Activated CD4-positive, CD25-positive, alpha-beta regulatory T cell treated with anti-CD3 and anti-CD28 coated beads, Interleukin-2, amount 50 U/mL, for 16 hours (primary cell): ENCODE measurements around the gene FAM221B.

ENCODE experiments used
- DNase-seq: peaks from one replicate; pipeline ENCODE4 v3.0.0-alpha.2; 2020; ENCODE audit warnings: low read depth, low spot score

Gene FAM221B, protein sequence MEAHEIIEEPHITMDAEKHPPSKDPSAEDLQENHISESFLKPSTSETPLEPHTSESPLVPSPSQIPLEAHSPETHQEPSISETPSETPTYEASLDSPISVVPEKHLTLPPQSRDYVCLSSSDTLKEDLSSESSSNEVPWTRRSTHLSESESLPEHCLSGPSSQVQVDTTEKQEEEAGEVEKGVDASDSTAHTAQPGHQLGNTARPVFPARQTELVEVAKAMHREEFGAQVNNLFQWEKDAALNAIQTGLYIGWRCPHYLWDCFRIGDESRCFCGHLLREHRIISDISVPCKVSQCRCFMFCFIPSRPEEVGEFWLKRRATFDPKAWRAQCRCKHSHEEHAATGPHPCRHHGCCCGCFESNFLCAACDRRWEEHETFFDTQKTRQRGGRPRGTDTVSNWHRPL

DNA sequence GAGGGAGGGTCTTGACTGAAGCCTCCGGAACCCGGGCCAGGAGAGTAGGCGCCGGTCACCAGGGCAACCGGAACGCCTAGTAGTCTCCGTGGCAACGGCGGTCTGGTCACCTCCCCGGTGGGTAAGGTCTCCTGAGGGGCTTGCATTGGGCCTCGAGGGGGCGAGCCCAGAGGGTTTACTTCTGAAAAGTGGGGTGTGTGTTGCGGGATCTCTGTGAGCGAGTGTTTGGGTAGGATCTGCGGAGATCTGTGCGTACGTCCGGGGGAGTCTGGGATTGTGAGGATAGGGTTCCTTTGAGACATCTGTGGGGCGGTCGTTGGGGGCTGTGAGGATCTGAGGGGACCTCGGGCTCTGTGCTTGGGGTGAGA, at the start of gene FAM221B:
TSS of gene FAM221B (minus strand) at position 17 of the 368 bp plus-strand sequence. CDS start 2,571 bp downstream, outside the sequence.
- DNase-seq: no peak

DNA sequence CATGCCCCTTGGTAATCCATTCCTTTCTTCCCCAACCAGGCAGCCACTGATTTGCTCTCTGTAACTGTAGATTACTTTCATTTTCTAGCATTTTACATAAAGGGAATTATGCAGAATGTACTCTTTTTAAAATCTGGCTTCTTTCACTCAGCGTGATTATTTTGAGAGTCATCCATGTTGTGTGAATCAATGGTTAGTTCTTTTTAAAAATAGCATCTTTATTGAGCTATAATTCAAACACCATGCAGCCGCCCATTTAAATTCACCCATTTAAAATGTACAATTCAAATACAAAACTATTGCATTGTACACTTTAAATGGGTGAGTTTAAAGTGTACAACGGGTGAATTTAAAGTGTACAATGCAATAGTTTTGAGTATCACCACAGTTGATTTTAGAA, 44.0 kb upstream of the FAM221B start:
- DNase-seq: no peak

DNA sequence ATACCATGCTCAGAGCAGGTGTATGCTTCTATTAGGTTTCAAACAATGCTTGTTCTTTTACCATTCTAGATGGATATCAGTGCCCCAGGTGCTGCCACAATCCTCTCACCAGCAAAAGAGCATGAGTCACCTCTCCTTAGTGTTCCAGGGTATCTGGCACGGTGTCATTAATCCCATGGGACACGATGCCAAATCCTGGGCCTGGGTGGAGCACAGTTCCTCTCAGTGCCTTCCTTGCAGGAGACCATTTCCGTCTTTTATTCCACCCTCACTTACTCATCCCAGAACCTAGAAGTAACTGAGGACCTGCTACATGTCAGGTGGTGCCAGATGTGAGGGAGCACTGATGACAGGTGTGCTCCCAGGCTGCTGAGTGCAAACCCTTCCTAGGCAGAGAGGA, 43.0 kb upstream of the FAM221B start:
- no peak for DNase-seq

DNA sequence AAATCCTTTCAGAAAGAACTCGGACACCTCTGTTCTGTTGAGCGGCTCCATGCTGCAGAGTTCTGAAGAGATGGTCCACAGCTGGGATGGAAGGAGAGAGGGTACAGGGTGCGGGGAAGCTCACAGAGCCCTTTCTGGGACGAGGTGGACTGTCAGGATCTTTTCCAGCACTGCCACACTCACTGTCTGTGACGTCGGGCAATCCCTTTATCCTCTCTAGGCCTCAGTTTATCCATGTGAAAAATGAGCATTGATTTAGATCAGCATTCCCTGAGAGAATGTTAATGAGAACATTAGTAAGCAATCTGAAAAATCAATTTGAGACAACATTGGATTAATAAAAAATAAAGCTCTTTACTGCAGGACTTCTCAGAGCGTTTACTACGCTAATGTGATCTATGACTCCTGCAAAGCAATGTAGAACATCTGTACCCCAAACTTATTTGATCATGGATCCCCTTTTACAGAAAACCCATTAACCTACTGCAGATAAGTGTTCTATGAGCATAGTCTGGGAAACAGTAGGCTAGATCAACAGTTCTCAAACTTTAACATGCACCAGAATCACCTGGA, 41.9 kb upstream of the FAM221B start, which contains the start of gene OR13J1:
TSS of gene OR13J1 (minus strand) at position 51 of the 573 bp plus-strand sequence. CDS start at position 51, 0 bp downstream.
- no peak for DNase-seq

DNA sequence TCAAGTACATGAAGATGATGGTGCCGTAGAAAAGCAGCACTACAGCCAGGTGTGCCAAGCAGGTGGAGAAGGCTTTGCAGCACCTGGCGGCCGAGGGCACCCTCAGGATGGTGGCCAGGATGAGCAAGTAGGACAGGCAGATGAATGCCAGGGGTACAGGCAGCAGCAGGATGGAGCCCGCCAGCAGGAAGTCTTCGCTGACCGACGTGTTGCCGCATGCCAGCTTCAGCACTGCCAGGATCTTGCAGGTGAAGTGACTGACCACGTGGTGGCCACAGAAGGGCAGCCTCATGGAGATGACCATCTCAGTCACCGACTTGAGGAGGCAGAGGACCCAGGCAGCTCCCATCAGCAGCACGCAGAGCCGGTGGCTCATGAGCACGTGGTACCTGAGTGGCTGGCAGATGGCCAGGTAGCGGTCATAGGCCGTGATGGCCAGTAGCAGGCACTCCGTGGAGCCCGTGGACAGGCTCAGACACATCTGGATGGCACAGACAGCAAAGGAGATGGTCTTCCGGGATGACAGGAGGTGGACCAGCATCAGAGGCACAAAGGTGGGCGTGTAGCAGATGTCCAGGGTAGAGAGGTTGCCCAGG, 41.2 kb upstream of the FAM221B start:
- no peak for DNase-seq

DNA sequence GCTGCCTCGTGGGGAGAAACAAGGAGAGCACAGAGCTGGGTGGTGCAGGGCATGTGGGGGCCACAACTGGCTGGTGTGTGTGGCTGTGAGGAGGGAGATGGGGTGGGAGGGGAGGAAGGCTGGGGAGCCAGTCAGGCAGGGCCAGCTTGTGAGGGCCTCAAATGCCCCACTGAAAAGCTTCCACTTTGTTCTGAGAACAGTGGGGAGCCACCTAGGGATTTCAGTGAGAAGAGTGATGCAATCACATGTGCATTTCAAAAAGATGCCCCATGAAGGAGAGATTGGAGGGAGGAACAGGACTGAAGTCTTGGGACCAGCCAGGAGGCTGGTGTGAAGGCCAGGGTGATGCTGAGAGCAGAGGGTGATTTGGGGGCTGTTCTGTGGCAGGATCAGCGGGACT, 40.4 kb upstream of the FAM221B start:
- no peak for DNase-seq

DNA sequence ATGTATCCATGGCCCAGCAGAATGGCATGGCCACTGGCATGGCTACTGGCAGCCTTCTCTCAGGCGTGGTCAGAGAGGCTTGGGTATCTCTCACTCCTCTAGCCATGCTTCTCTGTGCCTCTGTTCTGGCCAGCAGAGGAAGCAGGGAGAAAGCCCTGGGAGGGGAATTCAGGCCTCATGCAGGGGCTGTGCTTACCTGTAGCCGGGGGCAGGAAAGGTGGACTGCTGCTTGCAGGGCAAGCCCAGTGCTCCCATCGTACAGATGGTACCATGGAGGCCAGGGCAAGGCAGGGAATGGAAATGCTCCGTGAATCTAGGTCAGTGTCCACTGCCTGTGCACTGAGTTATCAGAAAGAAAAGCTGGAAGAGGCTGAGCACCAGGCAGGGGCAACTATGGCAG, 39.0 kb upstream of the FAM221B start:
- no peak for DNase-seq

DNA sequence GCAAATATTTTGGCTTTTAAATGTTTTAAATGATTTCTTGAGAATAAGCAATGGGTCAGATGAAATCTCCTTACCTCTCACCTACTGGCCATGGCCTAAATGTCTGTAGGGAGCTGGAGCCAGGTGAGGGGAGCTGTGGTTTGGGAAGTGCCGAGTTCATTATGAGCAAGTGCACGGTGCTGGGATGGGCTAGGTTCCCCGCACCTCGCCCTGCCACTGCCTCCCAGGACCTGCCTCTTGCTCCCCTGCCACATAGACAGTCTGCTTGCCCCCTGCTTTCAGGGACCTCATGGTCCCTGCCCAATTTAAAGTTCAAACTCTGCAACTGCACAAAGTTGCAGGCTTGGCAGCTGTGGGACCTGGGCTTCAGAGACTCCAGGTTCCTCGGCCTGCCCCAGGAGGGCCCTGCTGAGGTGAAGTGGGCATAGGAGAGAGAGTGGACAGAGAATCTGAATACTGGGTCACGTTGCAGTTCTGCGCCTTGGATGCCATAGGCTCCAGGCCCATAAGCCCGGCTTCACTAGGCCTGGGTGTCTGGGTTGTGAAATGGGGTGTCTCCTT, 36.2 kb upstream of the FAM221B start:
- DNase-seq: no peak

DNA sequence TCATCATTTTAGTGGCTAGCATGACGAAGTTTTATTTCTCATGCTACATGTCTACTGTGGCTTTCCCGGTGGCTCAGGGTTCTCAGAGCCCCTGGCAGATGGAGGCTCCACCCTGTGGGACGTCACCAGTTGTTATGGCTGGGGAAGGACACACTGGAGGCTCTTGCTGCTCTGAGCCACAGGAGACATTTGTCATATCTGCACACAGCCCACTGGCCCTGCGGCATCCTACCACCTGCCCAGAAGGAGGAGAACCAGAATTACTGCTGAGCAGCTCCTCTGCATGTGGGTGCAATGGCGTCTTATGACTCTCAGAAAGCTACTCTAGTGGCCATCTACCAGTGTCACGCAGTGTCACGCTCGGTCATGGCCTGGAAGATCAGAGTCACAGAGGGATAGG, 35.1 kb upstream of the FAM221B start:
- DNase-seq: no peak

DNA sequence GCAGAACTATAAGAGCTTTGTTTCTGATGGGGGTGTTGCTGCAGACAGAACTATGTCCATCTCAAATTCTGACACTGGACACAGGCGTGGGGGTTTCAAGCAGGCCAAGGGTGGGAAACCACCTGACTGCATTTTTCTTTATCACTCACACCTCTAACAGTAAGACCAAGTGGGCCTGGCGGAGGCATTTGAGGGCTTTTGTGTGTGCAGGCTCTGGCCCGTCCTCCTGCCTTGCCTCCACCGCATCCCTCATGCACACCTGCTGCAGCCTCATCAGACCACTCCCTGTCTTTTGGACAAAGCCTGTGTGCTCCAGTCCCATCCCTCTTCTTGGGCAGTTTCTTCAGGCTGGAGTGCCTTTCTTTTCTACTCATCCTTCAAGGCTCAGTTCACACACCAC, 33.8 kb upstream of the FAM221B start:
- no peak for DNase-seq

DNA sequence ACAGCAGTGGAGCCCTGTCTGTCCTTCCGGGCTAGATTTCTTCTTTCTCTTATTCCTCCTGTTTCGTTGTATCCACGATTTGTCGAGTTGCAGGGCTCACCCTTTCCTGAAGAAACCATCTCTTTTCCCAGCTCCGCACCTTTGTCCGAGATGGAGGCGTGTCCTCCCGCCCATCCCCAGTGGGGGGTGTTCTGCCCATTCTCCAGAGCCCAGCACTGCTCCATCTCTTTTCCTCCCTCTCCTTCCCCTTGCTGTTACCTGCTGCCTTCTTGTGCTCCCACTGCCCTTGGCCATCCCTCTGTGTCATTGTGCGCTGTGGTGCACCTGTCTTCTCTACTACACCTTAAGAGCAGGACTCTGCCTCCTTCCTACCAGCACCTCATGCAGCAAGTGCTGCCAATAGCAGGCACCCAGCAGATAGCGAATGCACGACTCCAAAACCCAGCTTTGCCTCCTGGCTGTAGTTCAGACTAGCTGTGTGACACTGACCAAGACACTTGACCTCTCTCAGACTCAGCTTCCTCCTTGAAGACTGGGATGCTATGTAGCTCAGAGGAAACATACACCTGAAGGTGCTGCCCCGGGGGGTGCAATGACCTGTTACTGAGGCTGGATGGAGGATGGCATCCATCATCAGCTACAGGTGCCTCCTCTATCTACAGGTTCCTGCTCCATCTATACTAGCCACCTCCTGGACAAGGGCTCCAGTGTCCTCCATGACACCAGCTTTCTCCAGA, 32.8 kb upstream of the FAM221B start:
- no peak for DNase-seq

DNA sequence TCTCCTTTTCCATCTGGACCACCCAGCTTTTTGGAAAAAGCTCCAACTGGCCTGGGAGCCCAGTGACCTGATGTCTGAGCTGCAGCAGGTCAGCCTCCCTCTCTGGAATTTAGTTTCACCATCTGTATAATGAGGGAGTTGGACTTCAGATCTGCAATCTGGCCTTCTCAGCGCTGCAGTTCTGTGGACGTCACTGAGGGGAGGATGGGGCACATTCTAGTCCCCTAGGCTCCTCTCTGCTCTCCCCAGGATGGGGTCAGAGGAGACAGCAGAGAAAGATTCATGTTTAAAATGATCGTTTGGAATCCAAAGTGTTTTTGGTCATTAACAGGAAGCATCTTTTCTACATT, 31.4 kb upstream of the FAM221B start:
- DNase-seq: no peak

DNA sequence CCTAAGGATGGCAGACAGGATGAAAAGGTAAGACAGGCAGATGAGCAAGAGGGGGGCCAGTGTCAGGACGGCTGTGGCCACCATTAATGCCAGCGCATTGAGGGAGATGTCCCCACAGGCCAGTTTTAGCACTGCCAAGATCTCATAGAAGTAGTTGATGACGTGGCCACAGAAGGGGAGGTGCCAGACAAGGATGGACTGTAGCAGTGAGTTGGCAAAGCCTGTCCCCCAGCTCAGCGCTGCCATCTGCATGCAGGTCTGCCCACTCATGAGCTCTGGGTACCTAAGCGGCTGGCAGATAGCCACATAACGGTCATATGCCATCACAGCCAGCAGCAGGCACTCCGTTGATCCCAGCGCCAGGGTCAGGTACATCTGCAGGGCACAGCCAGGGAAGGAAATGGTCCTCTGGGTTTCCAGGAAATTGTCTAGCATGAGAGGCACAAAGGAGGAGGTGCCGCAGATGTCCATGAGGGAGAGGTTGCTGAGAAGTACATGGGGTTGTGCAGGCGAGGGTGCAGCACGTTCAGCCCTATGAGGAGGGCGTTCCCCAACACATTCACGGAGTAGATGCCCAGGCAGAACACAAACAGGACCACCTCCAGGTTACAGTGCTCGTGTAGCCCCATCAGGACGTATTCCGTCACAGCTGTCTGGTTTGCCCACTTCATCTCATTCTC, 30.9 kb upstream of the FAM221B start:
- no peak for DNase-seq

DNA sequence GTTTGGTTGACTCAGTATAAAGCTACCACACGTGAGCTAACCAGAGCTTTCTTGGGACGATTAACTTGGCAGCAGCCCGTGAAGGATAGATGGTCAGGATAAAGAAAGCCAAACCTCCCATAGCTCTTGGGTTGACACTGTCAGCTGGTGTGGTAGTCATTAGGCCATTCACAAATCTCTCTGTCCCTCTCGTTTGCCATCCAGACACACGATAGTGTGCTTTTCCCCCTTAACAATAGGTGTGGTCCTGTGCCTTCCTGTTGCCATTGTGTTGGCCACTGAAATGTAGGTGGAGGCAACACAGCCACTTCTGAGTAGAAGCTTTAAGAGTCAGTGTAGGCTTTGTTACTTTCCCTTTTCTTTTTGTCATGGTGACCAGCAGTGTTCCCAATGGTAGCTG, 29.9 kb upstream of the FAM221B start:
- DNase-seq: no peak

DNA sequence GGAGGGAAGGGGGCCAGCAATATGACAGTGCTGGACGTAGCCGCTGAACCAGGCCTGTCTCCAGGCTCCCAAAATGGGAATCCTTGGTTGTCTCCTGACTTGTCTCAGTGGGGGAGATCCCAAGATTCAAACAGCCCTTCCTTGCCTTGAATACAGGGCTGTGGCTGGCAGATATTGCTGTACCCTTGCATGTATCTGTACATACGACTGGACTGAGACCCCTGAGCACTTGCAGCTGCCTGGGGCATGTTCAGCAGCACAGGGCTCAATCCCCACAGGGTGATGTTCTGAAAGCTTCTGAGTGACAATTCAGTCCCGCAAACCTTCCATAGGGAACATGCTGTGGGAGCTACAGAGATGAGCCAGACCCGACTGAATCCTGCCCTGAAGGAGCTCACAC, 28.4 kb upstream of the FAM221B start:
- no peak for DNase-seq

DNA sequence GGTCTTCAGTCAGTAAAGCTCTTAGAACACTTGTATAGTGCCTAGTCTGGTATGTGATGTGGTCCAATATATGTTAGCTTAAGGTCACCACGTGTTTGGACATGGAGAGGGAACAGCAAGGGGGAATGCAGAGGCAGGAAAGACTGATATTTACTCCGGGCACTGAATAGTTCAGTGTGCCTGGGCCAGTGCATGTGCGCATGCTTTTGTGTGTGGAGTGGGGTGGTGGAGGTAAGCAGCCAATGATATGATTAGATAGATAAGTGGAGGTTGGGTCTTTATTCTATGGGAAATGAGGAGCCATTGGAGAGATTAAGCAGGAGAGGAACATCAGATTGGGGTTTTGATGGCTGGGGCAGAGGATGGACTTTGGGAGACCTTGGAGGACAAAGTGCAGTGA, 27.7 kb upstream of the FAM221B start:
- no peak for DNase-seq

DNA sequence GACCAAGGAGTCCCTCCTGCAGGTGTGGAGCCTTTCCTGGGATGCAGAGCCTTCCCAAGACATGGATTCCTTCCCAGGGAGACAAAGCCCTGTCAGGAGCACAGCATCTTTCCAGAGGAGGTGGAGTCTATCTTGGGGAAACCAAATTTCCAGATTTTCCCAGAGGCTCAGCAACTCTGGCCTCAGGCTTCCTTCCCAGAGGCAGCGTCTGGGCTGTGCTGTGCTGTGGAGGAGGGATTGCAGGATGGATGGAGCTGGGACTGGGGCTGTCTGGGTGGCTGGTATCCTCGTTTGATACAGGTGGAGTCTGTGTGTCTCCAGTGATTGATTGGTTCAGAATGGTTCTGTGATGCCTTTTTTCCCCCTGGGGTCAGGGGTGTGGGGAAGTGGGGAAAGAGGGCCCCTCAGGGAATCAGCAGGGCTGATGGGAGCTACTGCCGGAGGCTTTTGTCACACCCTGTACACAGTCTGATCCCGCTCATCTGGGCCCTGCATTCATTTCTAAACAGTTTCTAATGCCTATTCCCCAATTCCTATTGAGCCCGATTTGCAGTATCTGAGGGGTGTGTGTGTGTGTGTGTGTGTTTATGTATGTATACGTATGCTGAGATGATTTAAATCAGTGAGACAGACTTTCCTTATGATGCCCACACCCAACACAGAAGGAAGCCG, 25.7 kb upstream of the FAM221B start:
- DNase-seq: no peak

DNA sequence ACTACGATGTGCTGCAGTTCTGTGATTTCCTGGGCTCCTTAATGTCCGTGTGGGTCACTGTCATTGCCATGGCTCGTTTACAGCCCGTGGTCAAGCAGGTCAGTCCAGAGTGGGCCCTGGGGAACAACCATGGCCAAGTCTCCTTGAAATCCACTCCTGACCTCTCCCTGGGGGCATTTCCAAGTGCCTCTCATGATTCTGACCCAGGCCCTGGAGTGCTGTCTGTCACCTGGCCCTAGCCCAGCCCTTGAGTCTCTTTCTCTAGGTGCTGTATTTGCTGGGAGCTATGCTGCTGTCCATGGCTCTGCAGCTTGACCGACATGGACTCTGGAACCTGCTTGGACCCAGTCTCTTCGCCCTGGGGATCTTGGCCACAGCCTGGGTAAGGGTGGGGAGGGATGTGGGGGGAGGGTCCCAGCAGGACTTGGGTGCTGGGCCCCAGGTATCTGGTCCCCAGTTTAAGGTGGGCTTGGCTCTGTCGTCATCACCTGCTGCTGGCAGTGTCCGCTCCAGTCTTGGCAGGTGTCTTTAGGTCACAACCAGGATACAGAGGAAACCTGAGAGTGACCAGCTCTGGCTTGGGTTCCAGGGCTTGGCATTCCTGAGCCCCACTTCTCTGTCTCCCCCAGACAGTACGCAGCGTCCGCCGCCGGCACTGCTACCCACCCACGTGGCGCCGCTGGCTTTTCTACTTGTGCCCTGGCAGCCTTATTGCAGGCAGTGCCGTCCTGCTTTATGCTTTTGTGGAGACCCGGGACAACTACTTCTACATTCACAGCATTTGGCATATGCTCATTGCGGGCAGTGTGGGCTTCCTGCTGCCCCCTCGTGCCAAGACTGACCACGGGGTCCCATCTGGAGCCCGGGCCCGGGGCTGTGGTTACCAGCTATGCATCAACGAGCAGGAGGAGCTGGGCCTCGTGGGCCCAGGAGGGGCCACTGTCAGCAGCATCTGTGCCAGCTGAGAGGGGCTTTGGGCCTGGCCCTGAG, 24.6 kb upstream of the FAM221B start:
- no peak for DNase-seq

DNA sequence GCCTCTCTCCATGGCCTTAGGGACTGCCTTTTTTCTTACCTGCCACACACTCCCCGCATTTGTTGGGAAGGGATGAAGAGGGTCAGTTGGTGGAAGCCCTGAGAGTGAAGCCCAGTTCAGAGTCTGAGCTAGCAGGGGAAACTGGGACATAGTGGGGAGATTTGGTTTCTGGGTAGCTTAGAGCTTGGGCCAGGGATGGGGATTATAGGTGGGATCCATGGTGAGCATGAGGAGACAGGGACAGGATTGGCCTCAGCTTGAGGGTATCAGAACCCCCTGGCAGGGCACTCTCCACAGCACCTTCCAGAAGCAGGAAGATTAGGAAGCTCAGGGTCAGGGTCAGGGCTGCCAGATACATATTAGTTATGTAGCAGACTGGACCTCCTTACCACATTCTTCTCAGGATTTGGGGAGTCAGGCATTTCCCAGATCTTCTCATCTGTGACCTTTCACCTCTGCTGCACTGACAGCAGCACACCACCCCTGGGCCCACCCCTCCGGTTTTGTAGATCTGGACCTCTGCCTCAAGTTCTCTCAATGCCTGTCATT, 23.8 kb upstream of the FAM221B start:
- DNase-seq: no peak
